Measurements from ENCODE around the gene MYL4. TPM values are rescaled to one million over a fixed set of nuclear protein-coding genes. Genes with fewer than 3 reads are reported as not detected.
A peak's percentile ranks its signal among the peaks of the same experiment; 100 is the strongest.

The MYL4 gene
- total RNA-seq, 1 experiment from 2014 or later: 58.4 TPM

- Histone ChIP-seq H3K36me3 (no peaks in the 10 kb centered on the region), H3K4me3 (no peak overlapping the region), H3K9me3 (replicated peaks) (no peaks in the 10 kb centered on the region), H3K27ac (no peak overlapping the region), H3K27me3 (no peaks in the 10 kb centered on the region), H3K4me1 (peaks cover 22% of the 10 kb centered on the region)
- no peak for DNase-seq
Observed at GRCh38 chr17:47237841-47238240, 28.7 kb downstream of the MYL4 start.

- Histone ChIP-seq H3K9me3 (replicated peaks) (no peaks in the 10 kb centered on the region), H3K4me3 (no peak overlapping the region), H3K27ac (no peak overlapping the region), H3K4me1 (peaks cover 22% of the 10 kb centered on the region), H3K36me3 (no peaks in the 10 kb centered on the region), H3K27me3 (no peaks in the 10 kb centered on the region)
- DNase-seq: no peak
Observed at GRCh38 chr17:47238321-47239010, 29.3 kb downstream of the MYL4 start.

GRCh38 chr17:47239619-47239966 lies 30.4 kb downstream of the MYL4 start:
- Histone ChIP-seq H3K27ac (peak overlapping the region; percentile 65), H3K4me3 (no peak overlapping the region), H3K27me3 (no peaks in the 10 kb centered on the region), H3K36me3 (no peaks in the 10 kb centered on the region), H3K9me3 (replicated peaks) (no peaks in the 10 kb centered on the region), H3K4me1 (peaks cover 22% of the 10 kb centered on the region)
- DNase-seq: no peak

GRCh38 chr17:47239967-47240651 lies 31.0 kb downstream of the MYL4 start:
- H3K27ac ChIP-seq: peak overlapping the region; percentile 65

GRCh38 chr17:47240806-47241205 lies 31.7 kb downstream of the MYL4 start:
- Histone ChIP-seq H3K27ac (peak overlapping the region; percentile 65), H3K9me3 (replicated peaks) (no peaks in the 10 kb centered on the region), H3K36me3 (no peaks in the 10 kb centered on the region), H3K27me3 (no peaks in the 10 kb centered on the region), H3K4me1 (peaks cover 22% of the 10 kb centered on the region), H3K4me3 (no peak overlapping the region)
- DNase-seq: no peak

More at GRCh38 chr17:47239967-47240651, 31.0 kb downstream of the MYL4 start:
- peaks cover 22% of the 10 kb centered on the region for H3K4me1 ChIP-seq
- DNase-seq: peak; percentile 92 to 98
- H3K4me3 ChIP-seq: no peak overlapping the region
- H3K36me3 ChIP-seq: no peaks in the 10 kb centered on the region
- H3K27me3 ChIP-seq: no peaks in the 10 kb centered on the region
- H3K9me3 ChIP-seq (replicated peaks): no peaks in the 10 kb centered on the region

GRCh38 chr17:47242648-47243047 lies 33.5 kb downstream of the MYL4 start:
- Histone ChIP-seq H3K27ac (no peak overlapping the region), H3K9me3 (replicated peaks) (no peaks in the 10 kb centered on the region), H3K4me1 (peaks cover 22% of the 10 kb centered on the region), H3K4me3 (no peak overlapping the region), H3K27me3 (no peaks in the 10 kb centered on the region), H3K36me3 (no peaks in the 10 kb centered on the region)
- no peak for DNase-seq

GRCh38 chr17:47243737-47244598 lies 34.8 kb downstream of the MYL4 start:
- DNase-seq: no peak
- Histone ChIP-seq H3K9me3 (replicated peaks) (no peaks in the 10 kb centered on the region), H3K4me1 (peaks cover 22% of the 10 kb centered on the region), H3K36me3 (no peaks in the 10 kb centered on the region), H3K27me3 (no peaks in the 10 kb centered on the region), H3K4me3 (no peak overlapping the region), H3K27ac (no peak overlapping the region)

GRCh38 chr17:47244697-47245096 lies 35.5 kb downstream of the MYL4 start:
- no peaks in the 10 kb centered on the region for H3K36me3 ChIP-seq

GRCh38 chr17:47246120-47246519 lies 37.0 kb downstream of the MYL4 start:
- H3K36me3 ChIP-seq: no peaks in the 10 kb centered on the region
- no peaks in the 10 kb centered on the region for H3K27me3 ChIP-seq
- H3K4me1 ChIP-seq: peaks cover under 1% of the 10 kb centered on the region; the same call in 1 of the 2 replicates
- H3K9me3 ChIP-seq (replicated peaks): no peaks in the 10 kb centered on the region
- H3K4me3 ChIP-seq: no peak overlapping the region
- DNase-seq: no peak
- no peak overlapping the region for H3K27ac ChIP-seq

More at GRCh38 chr17:47244697-47245096, 35.5 kb downstream of the MYL4 start:
- H3K9me3 ChIP-seq (replicated peaks): no peaks in the 10 kb centered on the region
- peaks cover 15% of the 10 kb centered on the region for H3K4me1 ChIP-seq
- no peak overlapping the region for H3K27ac ChIP-seq
- H3K27me3 ChIP-seq: no peaks in the 10 kb centered on the region
- no peak overlapping the region for H3K4me3 ChIP-seq
- DNase-seq: no peak

- no peaks in the 10 kb centered on the region for H3K9me3 ChIP-seq (replicated peaks)
- no peaks in the 10 kb centered on the region for H3K27me3 ChIP-seq
- H3K27ac ChIP-seq: no peak overlapping the region
- H3K36me3 ChIP-seq: no peaks in the 10 kb centered on the region
- H3K4me1 ChIP-seq: peaks cover 5% of the 10 kb centered on the region; the same call in 1 of the 2 replicates
- DNase-seq: no peak
- H3K4me3 ChIP-seq: no peak overlapping the region
Observed at GRCh38 chr17:47250855-47251254, 41.7 kb downstream of the MYL4 start.

GRCh38 chr17:47251421-47251940 lies 42.3 kb downstream of the MYL4 start:
- Histone ChIP-seq H3K9me3 (replicated peaks) (no peaks in the 10 kb centered on the region), H3K27me3 (no peaks in the 10 kb centered on the region), H3K4me3 (no peak overlapping the region), H3K36me3 (no peaks in the 10 kb centered on the region), H3K4me1 (peaks cover 5% of the 10 kb centered on the region; the same call in 1 of the 2 replicates), H3K27ac (no peak overlapping the region)
- no peak for DNase-seq

- Histone ChIP-seq H3K9me3 (replicated peaks) (no peaks in the 10 kb centered on the region), H3K36me3 (no peaks in the 10 kb centered on the region), H3K4me3 (no peak overlapping the region), H3K27ac (no peak overlapping the region), H3K4me1 (peaks cover 11% of the 10 kb centered on the region), H3K27me3 (no peaks in the 10 kb centered on the region)
- no peak for DNase-seq
Observed at GRCh38 chr17:47252209-47252608, 43.1 kb downstream of the MYL4 start.

GRCh38 chr17:47252766-47253512 lies 43.8 kb downstream of the MYL4 start:
- Histone ChIP-seq H3K4me3 (peak overlapping the region; percentile 84), H3K9me3 (replicated peaks) (no peaks in the 10 kb centered on the region), H3K4me1 (peaks cover 18% of the 10 kb centered on the region), H3K36me3 (no peaks in the 10 kb centered on the region), H3K27me3 (no peaks in the 10 kb centered on the region), H3K27ac (peak overlapping the region; percentile 47; the same call in 1 of the 2 replicates)
- DNase-seq: no peak

Measured in SJCRH30 (cell line).